Liver (tissue), 3 donors: ENCODE measurements around the gene PIP5K1C.

Experiments used
- ATF3 ChIP-seq: IDR thresholded peaks from 2 replicates; pipeline ENCODE4 v1.6.1; 2016; ENCODE audit warnings: antibody characterized with exemption
- FOXA1 ChIP-seq: IDR thresholded peaks from 2 replicates; pipeline ENCODE4 v1.6.1; 2016; ENCODE audit warnings: antibody characterized with exemption
- GABPA ChIP-seq, 2 donors: IDR thresholded peaks in 1 of 2; conservative IDR thresholded peaks in 1 of 2; 2 replicates each; pipeline ENCODE4 v1.6.1; 2016; ENCODE audit warnings: antibody characterized with exemption in 2 of 2, mild to moderate bottlenecking in 1 of 2, moderate library complexity in 1 of 2
- RAD21 ChIP-seq, 2 donors: IDR thresholded peaks; 2 replicates each; pipeline ENCODE4 v1.6.1; 2016; ENCODE audit warnings: antibody characterized with exemption in 2 of 2, mild to moderate bottlenecking in 2 of 2
- TAF1 ChIP-seq: conservative IDR thresholded peaks from 2 replicates; pipeline ENCODE4 v1.6.1; 2016; ENCODE audit warnings: antibody characterized with exemption, mild to moderate bottlenecking
- YY1 ChIP-seq: IDR thresholded peaks from 2 replicates; pipeline ENCODE4 v1.6.1; 2016; ENCODE audit warnings: antibody characterized with exemption, mild to moderate bottlenecking
- TF ChIP-seq, protein P1 (sequence below): fragments of 150-350 bp; IDR thresholded peaks from 2 replicates; pipeline ENCODE4 v1.5.1; 2017; ENCODE audit warnings: improper control_type of control experiment, low read depth, low read length; ENCODE audit not compliant: missing input control
- TF ChIP-seq, protein P2 (sequence below): IDR thresholded peaks from 2 replicates; pipeline ENCODE4 v1.6.1; 2016; ENCODE audit warnings: antibody characterized with exemption, mild to moderate bottlenecking
- TF ChIP-seq, protein P3 (sequence below): IDR thresholded peaks from 2 replicates; pipeline ENCODE4 v1.6.1; 2016; ENCODE audit warnings: antibody characterized with exemption
- TF ChIP-seq, protein P4 (sequence below): IDR thresholded peaks from 2 replicates; pipeline ENCODE4 v1.6.1; 2016; ENCODE audit warnings: antibody characterized with exemption
- donor health status: healthy.
- donor health status: healthy.

GRCh38 chr19:3595521-3596061 lies 104.7 kb downstream of the PIP5K1C start:
- TF ChIP-seq TAF1, result no peak
- TF ChIP-seq, protein P1, sequence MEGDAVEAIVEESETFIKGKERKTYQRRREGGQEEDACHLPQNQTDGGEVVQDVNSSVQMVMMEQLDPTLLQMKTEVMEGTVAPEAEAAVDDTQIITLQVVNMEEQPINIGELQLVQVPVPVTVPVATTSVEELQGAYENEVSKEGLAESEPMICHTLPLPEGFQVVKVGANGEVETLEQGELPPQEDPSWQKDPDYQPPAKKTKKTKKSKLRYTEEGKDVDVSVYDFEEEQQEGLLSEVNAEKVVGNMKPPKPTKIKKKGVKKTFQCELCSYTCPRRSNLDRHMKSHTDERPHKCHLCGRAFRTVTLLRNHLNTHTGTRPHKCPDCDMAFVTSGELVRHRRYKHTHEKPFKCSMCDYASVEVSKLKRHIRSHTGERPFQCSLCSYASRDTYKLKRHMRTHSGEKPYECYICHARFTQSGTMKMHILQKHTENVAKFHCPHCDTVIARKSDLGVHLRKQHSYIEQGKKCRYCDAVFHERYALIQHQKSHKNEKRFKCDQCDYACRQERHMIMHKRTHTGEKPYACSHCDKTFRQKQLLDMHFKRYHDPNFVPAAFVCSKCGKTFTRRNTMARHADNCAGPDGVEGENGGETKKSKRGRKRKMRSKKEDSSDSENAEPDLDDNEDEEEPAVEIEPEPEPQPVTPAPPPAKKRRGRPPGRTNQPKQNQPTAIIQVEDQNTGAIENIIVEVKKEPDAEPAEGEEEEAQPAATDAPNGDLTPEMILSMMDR, result no peak
- TF ChIP-seq, protein P2, sequence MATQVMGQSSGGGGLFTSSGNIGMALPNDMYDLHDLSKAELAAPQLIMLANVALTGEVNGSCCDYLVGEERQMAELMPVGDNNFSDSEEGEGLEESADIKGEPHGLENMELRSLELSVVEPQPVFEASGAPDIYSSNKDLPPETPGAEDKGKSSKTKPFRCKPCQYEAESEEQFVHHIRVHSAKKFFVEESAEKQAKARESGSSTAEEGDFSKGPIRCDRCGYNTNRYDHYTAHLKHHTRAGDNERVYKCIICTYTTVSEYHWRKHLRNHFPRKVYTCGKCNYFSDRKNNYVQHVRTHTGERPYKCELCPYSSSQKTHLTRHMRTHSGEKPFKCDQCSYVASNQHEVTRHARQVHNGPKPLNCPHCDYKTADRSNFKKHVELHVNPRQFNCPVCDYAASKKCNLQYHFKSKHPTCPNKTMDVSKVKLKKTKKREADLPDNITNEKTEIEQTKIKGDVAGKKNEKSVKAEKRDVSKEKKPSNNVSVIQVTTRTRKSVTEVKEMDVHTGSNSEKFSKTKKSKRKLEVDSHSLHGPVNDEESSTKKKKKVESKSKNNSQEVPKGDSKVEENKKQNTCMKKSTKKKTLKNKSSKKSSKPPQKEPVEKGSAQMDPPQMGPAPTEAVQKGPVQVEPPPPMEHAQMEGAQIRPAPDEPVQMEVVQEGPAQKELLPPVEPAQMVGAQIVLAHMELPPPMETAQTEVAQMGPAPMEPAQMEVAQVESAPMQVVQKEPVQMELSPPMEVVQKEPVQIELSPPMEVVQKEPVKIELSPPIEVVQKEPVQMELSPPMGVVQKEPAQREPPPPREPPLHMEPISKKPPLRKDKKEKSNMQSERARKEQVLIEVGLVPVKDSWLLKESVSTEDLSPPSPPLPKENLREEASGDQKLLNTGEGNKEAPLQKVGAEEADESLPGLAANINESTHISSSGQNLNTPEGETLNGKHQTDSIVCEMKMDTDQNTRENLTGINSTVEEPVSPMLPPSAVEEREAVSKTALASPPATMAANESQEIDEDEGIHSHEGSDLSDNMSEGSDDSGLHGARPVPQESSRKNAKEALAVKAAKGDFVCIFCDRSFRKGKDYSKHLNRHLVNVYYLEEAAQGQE, result no peak
- TF ChIP-seq ATF3, result no peak
- TF ChIP-seq GABPA (IDR thresholded peaks at IDR 0.05 in 1 of 2, conservative IDR thresholded peaks at IDR 0.05 in 1 of 2), result no peak
- TF ChIP-seq, protein P3, sequence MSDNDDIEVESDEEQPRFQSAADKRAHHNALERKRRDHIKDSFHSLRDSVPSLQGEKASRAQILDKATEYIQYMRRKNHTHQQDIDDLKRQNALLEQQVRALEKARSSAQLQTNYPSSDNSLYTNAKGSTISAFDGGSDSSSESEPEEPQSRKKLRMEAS, result no peak
- no peak for TF ChIP-seq FOXA1
- TF ChIP-seq RAD21 (IDR thresholded peaks at IDR 0.05), result no peak
- no peak for TF ChIP-seq YY1
- TF ChIP-seq, protein P4, sequence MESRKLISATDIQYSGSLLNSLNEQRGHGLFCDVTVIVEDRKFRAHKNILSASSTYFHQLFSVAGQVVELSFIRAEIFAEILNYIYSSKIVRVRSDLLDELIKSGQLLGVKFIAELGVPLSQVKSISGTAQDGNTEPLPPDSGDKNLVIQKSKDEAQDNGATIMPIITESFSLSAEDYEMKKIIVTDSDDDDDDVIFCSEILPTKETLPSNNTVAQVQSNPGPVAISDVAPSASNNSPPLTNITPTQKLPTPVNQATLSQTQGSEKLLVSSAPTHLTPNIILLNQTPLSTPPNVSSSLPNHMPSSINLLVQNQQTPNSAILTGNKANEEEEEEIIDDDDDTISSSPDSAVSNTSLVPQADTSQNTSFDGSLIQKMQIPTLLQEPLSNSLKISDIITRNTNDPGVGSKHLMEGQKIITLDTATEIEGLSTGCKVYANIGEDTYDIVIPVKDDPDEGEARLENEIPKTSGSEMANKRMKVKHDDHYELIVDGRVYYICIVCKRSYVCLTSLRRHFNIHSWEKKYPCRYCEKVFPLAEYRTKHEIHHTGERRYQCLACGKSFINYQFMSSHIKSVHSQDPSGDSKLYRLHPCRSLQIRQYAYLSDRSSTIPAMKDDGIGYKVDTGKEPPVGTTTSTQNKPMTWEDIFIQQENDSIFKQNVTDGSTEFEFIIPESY, result no peak
